ENCODE measurements around the gene MBD3L2B.

DNA sequence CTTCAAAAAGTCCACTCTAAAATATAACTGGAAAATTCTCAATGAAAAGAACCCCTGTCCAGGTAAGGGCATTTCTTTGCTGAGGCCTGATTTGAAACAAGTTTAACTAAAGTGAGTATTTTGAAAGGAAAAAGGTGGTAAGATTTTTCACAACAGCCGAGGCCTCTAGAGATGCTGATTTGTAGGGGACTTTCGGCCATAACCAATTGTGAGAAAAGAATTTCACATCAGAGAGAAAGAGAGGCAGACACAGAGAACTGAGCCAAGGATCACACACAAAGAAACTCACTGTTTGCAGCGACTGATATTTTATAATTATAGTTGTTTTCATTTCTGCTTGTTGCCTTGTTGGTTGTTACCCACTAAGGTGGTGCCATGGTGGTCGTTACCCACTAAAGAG, 24.4 kb downstream of the MBD3L2B start:
- TF ChIP-seq CTCF (IDR thresholded peaks at IDR 0.05) = no peak
- no peak for TF ChIP-seq POLR2A (IDR thresholded peaks at IDR 0.05)
